ENCODE data around the gene PNLIPRP2.

Gene PNLIPRP2

DNA sequence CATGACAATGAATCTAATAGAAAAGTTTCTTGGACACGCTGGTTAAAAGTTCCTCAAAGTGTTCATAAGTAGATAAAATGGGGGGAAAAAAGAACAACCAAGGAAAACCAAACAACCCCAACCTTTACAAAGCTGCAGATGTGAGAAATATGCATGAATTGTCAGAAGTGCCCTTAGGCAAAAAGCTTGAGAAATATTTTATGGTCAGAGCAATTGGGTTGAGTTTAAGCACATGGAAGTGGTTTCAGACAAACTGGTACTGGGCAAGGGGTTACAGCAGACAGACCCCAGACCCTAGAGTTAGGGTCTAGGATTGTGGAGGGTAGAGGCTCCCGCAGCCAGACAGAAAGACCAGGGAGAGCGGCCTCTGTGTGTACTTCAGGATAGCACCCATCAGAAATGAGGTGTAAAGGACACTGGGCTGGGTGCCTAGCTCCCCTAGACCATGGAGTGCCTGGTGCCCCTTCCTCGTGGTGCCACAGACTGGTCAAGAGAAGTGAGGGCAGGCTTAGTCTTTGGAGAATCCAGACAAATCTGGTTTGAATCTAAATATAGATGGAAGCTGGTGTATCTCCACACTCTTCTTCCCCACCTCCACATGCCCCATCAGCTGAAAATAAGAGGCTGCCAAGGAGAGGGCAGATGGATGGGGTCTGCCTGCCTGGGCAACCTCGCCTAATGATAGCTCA, 37.3 kb downstream of the PNLIPRP2 start:
- DNase-seq = no peak

DNA sequence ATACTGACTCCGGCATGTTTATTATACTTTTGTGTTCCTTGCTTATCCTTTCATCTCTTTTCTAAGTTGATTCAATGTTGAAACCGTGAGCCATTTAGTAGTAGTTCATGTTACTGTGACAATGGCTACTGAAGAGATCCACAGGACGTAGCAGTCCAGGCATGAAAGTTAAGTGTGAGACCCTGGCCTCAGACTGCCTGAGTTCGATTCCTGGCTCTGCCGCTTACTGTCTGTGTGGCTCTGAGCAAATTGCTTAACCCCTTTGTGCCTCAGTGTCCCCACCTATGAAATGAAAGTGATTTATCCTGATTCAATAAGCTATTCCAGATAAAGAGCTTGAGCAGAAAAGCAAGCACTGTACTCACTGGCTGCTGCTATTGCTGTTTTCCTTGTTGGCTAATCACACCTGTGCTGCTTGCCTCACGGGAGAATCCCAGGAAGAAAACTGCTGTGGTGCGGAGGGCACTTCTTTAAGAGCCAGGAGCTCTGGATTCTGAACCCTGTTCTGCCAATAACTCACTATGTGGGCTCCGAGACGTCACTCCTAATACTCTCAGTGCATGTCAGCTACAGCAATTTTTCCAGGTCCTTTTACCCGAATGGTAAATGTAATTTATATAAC, 38.4 kb downstream of the PNLIPRP2 start:
- DNase-seq = no peak

DNA sequence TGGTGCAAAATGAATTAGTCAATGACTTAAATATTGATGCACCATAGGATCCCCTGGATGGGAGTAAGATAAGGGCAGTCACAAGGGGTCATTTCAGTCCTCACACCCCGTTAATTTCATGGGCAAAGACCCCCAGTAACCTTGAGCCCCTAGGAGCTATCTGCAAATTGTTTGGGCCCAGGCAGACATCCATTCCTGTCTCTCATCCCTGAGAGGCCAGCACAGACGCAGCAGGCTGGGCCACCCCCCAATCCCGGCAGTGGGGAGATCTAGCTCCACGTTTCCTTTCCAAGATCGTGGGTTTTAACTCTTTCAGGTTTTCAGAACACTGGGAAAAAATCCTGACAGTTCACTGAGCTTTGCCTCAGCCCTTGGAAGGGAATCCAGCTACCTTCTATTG, 40.1 kb downstream of the PNLIPRP2 start:
- no peak for DNase-seq

DNA sequence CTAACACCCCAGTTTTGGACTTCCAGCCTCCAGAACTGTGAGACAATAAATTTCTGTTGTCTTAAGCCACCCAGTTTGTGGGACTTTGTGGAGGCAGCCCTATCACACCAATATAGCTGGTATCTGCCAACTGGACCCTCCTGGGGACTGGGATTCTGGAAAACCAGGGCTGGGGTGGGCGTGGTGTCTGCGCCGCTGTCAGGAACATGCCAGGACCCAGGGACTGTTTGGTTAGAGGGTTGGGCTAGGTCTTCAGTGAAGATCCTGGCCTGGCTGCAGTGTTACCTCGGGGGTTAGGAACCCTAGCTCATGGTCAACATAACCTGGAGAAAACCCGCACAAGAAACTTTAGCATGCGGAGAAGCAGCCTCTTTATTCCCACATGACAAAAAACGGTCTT, 42.6 kb downstream of the PNLIPRP2 start:
- no peak for DNase-seq

DNA sequence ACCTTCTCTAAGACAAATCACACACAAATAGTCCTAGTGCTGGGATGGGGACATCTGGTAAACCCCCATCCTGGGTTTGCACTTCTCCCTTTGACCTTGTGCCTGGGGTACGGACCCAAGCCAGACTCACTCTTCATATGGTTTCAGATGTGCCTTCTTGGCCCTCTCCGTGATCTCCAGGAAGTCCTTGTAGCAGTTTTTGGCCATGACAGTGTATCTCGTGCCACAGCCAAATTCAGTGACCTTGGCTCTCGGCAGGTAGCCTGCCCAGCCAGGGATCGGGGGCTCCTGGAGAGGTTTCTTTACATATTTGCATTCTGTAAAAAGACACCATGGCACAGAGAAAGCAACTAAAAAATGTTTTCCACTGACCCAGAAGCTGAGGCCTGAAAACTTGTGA, 43.9 kb downstream of the PNLIPRP2 start:
- DNase-seq = no peak

DNA sequence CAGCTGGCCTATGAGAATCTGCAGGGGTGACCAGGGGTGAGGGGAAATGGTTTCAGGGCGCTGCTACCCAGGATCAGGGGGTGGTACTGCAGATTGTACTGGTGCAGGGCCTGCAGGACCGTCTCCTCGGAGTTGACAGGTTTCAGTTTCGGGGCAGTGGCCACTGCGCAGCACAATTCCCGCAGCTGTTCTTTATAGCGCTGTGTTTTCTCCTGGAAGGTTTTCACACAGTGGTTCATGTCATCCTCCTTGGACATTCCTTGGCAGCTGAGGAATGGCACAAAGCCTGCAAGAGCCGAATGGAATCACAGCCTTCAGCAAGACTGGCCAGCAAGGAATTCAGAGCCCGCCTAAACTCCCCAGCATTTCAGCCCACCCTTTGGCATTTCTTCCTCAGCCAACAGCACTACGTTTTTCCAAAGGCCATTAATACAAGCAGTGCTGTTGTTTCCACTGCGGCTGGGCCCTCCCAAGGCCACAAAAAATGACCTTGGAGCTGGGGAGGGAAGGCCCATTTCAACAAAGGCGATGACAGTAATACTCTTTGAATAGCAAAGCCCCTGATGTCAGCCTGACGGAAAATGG, 44.9 kb downstream of the PNLIPRP2 start:
- DNase-seq = no peak

DNA sequence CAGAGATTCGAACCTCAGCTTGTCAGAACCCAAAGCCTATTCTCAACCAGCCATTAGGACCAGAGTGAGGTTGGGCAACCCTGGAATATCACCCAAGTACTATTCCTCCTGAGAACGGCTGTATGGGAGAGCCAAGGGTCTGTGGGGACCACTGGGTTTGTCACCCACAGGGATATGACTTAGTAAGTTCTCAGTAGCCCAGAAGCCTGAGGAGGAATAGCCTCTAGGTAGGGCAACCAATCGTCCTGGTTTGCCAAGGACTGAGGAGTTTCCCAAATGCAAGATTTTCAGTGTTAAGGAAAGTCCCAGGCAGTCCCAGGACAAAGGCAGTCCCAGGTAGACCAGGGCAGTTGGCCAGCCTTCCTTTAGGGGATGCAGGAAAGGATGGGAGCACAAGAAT, 46.7 kb downstream of the PNLIPRP2 start:
- no peak for DNase-seq

DNA sequence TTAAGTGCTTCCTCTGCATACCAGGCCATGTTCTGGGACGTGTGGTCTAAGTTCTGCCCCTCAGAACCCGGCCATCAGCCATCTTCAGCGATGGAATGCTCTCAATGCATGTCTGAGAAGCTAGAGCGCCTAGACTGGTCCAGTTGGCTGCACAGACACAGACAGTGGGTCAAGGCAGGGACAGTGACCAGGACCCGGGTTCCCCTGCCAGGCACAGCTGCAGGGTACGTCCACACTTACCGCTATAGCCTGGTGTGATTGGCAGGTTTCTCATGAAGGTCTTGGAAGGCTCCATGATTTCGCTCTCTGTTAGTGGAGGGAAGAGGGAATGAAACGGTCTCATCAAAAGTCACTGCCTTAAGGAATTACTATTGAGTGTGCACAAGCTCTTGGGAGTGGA, 47.3 kb downstream of the PNLIPRP2 start:
- DNase-seq = no peak

DNA sequence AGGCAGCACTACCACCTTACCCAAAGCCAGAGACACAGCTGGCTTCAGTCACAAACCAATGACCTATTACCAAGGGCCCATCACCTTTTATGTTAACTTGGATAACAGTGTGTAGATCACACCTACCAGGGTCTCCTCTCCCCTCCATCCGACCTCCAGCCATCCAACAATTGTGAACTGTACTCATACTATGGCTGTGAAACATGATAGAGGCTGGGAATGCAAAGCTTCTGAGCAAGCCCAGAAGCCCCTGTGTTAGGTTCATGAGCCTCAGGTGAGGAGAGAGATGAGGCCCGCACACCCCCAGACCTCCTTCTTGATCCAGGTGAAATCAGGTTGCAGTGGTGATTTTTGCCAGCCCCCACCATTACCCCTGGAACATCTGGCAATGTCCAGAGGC, 47.7 kb downstream of the PNLIPRP2 start:
- no peak for DNase-seq

DNA sequence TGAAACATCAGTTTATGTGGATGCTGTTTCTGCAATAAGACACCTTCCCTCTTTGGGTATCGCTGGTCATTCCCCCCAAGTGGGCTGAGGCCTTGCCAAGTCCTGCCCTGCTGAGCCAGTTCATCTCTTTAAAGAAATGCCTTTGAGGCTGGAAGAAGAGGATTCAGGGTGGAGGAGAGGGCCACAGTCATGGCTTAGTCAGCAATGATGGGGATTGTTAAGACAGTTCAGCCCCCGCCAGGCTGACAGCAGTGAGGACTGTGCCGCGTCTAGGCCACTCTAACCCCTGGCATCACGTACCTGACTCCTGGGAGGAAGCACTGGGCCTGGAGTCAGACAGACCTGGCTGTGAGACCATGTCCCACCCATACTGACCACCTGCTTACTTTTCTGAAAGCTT, 48.3 kb downstream of the PNLIPRP2 start:
- no peak for DNase-seq

DNA sequence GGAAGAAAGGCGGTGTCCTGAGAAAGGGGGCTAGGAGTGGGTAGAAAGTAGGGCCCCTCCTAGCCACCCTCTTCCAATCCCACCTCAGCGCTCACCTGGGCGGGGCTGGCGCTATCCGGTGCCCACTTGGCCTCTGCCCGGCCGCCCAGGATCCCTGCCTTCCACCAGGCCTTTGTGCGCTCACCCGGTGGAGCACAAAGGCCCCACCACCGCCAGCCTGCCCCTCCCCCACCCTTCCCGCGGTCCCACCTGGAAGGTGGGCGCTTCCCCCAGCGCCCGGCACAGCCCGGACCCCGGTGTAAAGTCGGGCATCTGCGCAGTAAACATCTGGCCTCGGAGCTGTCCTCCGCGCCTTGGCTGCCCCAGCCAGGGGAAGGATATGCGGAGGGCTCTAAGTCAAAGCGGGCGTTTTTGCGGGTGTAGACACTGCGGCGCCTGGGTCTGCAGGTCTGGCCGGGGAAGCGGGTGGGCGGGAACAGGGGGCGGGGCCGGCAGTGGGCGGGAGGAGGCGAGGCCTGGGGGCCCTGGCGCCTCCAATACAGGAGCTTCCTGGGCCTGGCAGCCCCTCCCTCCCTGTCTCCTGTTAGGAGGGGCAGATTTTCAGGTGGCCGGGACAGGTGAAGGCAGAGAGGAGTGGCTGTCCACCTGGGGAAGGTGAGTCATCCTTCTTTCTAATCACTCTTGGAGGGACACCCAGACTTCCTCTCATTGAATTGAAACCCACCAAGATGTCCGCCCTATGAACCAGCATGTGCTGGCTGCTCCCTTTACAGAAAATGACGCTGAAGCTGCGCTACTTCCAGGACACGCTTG, 49.3 kb downstream of the PNLIPRP2 start:
- no peak for DNase-seq

DNA sequence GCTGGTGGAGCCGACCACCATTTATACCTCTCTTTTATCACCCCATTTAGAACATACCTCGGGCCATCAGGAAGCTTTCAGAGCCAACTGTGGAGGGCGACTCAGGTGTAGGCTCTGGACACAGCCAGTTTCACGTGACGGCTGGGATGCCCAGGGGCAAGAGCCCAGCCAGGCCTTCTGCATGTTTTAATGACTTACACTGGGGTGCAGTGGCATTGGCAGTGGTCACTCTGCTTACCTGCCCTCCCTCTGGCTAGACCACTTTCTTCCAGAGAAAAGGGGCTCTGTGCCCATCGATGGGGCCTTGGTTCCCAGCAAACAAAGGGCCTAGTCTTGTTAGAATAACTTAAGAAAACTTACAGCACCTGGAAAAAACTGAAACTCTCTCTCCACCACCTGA, 50.0 kb downstream of the PNLIPRP2 start:
- no peak for DNase-seq

DNA sequence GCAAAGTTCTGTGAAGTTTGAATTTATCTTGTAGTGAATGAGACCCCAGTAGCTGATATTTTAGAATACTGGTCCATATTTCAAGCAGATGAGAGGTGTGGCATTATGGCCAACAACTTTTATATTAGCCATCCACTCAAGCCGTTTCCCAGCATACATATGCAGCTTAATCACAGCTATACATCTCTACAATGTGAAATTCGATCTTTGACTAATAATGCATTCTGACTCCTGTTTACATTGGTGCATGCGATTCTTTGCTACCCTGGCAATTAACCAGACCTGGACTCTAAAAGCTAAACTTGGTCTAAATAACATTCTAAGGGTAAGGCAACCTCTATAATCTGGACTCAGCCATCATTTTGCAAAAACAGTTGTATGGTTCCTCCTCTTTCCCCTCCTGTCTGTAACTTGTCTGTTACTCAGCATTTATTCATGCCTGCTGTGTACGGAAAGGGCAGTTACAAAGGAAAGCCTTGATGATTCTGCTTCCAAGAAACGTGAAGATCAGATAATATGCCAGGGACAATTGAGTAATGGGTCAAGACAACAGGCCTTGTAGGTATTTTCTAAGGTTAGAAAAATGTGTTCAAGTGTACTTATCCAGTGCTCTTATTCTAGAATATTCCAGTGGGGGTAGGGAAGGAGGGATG, 50.6 kb downstream of the PNLIPRP2 start:
- no peak for DNase-seq

DNA sequence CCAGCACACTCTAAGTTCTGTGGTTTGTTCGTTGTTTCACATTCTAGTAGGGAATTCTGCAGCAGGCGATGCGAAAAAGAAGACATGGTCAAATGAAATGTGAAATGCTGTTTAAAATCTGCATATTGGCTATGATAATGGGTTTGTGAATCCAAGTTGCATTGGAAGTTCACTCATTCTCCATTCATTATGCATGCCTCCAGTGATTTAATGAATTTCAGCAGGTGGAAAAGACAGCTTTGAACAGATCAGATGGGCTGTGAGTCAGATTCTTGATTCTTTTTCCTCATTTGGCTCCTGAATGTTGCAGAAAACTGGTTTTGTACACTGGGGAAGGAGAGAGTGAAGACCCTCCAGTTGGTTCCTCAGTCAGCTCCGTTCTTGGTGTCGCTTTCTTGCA, 52.1 kb downstream of the PNLIPRP2 start:
- no peak for DNase-seq

DNA sequence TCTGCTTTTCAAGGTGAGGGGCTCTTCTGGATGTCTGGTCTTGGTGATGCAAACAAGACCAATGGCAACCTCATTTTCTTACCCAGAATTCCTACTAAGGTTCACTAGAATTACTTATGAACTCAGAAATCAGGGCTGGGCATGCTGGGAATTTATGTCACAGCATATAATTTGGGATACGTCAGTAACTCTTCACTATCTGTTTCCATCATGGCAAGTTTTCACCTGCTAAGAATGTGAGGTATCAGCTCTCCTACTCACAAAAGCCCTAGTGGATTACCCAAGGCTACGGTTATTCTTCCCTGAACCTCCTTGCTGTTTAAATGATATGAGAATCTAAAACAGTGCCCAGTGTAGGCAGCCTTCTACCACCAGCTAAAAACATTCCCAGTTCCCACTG, 53.1 kb downstream of the PNLIPRP2 start:
- DNase-seq = no peak

DNA sequence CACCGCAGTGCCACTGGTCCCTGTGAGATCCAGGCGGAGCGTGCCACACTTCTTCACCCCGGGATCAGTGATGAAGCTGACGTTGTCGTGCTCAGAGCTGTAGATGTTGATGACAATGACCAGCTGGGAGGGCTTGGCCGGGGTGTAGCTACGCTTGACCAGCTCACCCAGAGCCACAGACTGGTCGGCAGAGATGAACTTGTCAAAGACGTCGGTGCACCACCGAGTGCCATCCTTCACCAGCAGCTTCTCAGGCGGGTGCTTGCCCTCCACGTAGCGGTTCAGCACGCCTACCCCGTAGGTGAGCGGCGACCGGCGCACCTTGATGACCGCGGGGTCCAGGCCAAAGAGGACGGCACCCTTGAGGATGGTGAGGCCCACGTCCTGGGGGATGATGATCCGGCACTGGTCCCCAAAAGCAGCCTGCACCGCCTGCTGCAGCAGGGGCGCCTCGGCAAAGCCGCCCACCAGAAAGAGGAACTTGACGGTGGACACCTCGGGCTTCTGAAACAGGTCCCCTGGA, 54.2 kb downstream of the PNLIPRP2 start:
- DNase-seq = no peak

DNA sequence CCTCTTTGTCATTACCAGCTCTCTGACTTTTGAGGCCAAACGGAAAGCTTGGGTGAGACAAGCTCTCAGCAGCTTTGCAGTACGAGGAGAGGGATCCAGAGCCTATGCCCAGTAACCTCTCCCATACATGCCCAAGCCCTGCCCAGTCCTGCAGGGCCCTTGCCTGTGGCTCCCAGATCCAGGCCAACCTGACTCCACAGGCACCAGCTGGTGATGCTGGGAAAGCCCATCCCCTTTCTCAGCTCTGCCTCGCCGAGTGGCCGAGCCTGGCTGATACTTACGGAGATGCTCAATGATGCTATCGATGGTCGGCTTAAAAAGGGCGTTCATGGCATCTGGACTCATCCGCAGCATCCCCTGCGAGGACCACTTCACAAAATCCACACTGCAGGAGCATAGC, 55.4 kb downstream of the PNLIPRP2 start:
- DNase-seq = no peak

DNA sequence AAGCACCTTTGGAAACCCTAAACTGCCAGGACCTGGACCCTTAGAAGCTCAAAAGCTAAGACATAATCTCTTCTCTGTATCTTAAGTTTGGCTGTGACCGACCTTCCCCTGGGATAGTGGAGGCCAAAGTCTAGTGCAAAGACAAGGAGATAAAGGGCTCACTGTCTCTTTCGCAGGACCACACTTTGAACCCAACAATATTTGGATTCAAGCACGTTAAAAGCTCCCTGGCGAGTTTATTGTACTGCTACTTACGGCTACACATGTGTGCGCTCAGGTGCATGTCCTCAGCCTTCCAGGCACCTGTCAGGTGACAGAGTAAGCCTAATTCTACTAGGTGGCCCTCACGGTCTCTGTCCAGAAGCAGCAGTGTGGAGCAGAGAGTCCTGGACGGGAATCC, 55.9 kb downstream of the PNLIPRP2 start:
- DNase-seq = no peak

DNA sequence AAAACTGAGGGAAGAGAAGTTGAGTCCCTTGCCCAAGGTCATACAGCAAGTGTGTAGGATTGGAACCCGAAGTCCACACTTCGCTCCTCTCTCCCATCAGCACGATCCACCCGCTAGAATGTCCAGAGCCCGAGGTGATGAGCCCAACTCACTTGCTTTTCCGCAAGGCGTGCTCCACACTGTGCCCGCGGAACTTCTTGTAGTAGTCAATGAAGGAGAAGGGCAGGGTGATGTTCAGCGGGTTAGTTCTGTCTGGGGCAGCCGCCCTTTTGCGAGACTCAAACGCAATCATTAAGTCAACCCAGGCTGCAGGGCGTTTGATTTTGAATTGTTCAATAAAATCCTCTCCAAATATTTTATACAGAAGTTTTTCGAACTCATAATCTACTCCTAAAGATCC, 58.6 kb downstream of the PNLIPRP2 start:
- no peak for DNase-seq

DNA sequence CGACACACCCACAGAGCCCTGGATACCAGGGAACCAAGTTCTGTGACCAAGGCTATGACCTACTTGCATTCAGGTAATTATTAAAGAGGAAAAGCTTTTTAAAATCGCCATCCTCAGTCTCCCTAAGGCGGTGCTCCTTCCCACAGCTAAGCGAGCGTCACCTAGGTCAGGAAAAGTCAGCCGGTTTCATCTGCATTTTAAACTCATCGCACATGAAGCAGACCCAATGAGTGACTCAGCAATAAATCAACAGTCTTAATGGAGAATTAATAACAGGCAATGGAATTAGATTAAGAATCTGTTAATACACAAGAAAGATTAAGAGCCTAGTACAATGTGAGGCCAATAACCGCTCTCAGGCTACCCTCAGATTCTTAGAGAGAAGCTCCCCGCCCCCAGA, 62.4 kb downstream of the PNLIPRP2 start:
- no peak for DNase-seq

DNA sequence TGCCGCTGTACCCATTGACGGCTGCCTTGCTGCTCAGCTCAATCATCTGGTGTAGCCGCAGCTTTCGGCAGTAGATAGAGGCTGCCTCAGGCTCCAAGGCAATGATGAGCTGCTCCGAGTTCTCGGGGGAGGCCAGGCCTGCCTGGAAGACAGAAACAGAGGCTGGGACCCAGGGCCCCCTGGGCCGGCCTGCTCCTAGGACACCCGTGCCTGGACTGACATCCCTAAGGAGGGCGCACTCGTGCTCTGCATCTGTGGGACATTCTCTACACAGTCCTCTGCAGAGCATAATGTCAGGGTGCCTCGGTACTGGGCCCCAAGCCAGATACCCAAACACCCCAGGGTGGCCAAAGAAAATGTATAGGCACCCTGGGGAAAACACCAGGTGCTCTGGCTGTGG, 63.1 kb downstream of the PNLIPRP2 start:
- DNase-seq = no peak

DNA sequence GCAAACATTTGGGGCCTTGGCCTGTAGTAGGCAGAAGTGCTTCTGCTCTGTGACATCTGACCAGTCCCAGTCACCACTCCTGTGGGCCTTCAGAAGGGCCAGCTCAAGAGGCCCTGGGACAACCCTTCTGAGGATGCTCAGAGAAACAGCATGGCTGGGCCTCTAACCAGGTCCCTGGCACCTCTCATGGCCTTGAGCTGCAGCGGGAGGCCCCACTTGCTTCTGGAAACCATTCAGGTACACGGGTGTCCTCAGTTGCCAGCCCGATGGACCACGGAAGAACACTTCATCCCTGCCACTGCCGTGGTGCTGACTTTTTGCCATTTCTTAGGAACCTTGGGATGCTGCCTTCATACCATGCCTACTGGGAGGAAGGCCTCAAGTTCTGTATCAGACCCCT, 64.0 kb downstream of the PNLIPRP2 start:
- DNase-seq = no peak

DNA sequence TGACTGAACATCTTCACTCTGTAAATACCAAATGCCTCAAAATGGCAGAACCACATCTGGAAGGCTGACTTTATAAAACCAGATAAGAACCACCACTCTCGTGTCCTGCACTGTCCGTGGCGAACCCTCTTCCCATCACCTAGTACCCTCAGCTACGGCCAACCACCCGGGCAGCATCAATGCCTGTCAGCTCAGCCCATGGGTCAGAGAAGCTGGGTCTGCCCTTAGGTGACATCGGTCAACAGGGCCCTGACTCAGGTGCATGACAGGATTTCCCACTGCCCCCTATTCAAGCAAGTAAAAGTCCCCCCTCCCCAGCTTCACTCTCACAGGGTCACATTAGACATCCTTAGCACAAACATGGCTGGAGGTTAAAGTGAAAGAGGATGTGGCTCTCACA, 65.1 kb downstream of the PNLIPRP2 start:
- DNase-seq = no peak
